ENCODE results near the gene TAB2. TPM values are rescaled to one million over a fixed set of nuclear protein-coding genes. Genes with fewer than 3 reads are reported as not detected.

The TAB2 gene
- total and polyA plus RNA-seq, 9 of the 15 experiments (the other 6 are each of a cell fraction or from before 2014, with no cell fraction given), result 9.1 to 38.3 (median 18.6) TPM

DNA sequence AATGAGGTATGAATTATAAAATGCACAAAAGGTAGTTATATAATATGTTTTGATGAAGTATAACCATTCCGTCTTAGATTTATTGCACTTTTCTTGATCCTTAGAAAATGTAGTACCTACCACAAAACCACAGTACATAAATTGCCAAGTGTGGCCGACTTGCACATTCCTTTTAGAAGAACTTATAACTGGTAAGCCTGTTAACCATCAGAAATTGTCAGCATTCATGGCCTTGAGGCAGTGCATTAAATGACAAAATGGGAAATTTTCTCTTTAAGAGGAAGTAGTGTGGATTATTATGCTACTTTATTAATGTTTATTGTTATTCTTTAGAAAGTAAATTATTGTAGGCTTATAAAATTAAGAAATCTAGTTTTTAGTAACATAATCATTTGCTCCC lies 29.6 kb downstream of the TAB2 start:
- Histone ChIP-seq H3K9me3 (replicated peaks; ENCODE audit: control insufficient read depth, insufficient read depth, low read depth, low read length) (no peaks in the 10 kb centered on the region), H3K36me3 (ENCODE audit: control insufficient read depth, insufficient read depth, low read length) (no peaks in the 10 kb centered on the region), H3K27me3 (ENCODE audit: control insufficient read depth in 2 of 2, insufficient read depth in 2 of 2, low read length in 2 of 2) (no peaks in the 10 kb centered on the region), H3K4me2 (ENCODE audit: insufficient read depth, low read length) (no peak overlapping the region), H3K27ac (ENCODE audit: extremely low read depth, low read depth, low read length) (no peak overlapping the region), H3K9ac (ENCODE audit: insufficient read depth in 1 of 2, low read depth in 2 of 2, low read length in 2 of 2) (no peak overlapping the region), H3K79me2 (ENCODE audit: control insufficient read depth, insufficient read depth, low read length) (peaks cover 34% of the 10 kb centered on the region), H2AFZ (ENCODE audit: low read depth, low read length) (no peak overlapping the region), H3K4me3 (no peak overlapping the region), H4K20me1 (replicated peaks; ENCODE audit: control insufficient read depth, insufficient read depth, low read length) (no peaks in the 10 kb centered on the region; the same call in 1 of the 2 replicates), H3K4me1 (replicated peaks in 1 of 2; ENCODE audit: control insufficient read depth in 2 of 2, insufficient read depth in 2 of 2, low read length in 2 of 2) (no peaks in the 10 kb centered on the region), H3K9me1 (ENCODE audit: control insufficient read depth, insufficient read depth, low read length) (no peaks in the 10 kb centered on the region)
- no TSS peak for BruUV-seq (replicated peaks)
- ChIA-PET CTCF (ENCODE audit: low intra/inter-chr PET ratio) (no interaction called here), POLR2A (interaction anchor here (1.1 to 1.5 kb wide), 2 partner anchors 12 to 30 kb away, joined by 3 to 4 read pairs; partner anchors contain the start of gene TAB2)
- WGBS (ENCODE audit: insufficient coverage, low coverage, missing lambda C conversion rate), result 83% methylated on average over 2 of the region's 2 CpGs
- ATAC-seq, result no peak
- no peak for FAIRE-seq
- in situ Hi-C loops (cut with MboI) (no loop called here), intact Hi-C loops (cut with micrococcal nuclease) (no loop called here)
- DNase-seq (ENCODE audit: extremely low read depth in 1 of 4, low spot score in 3 of 4), result no peak
- TF ChIP-seq PTTG1 (tag; IDR thresholded peaks at IDR 0.05; ENCODE audit: low read depth), result no peak
- TF ChIP-seq, protein P1, sequence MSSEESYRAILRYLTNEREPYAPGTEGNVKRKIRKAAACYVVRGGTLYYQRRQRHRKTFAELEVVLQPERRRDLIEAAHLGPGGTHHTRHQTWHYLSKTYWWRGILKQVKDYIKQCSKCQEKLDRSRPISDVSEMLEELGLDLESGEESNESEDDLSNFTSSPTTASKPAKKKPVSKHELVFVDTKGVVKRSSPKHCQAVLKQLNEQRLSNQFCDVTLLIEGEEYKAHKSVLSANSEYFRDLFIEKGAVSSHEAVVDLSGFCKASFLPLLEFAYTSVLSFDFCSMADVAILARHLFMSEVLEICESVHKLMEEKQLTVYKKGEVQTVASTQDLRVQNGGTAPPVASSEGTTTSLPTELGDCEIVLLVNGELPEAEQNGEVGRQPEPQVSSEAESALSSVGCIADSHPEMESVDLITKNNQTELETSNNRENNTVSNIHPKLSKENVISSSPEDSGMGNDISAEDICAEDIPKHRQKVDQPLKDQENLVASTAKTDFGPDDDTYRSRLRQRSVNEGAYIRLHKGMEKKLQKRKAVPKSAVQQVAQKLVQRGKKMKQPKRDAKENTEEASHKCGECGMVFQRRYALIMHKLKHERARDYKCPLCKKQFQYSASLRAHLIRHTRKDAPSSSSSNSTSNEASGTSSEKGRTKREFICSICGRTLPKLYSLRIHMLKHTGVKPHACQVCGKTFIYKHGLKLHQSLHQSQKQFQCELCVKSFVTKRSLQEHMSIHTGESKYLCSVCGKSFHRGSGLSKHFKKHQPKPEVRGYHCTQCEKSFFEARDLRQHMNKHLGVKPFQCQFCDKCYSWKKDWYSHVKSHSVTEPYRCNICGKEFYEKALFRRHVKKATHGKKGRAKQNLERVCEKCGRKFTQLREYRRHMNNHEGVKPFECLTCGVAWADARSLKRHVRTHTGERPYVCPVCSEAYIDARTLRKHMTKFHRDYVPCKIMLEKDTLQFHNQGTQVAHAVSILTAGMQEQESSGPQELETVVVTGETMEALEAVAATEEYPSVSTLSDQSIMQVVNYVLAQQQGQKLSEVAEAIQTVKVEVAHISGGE (CRISPR knock-in tag; IDR thresholded peaks at IDR 0.05), result no peak
- TF ChIP-seq CREM (IDR thresholded peaks at IDR 0.05; ENCODE audit: low read depth), result no peak
- TF ChIP-seq ZNF76 (CRISPR knock-in tag; IDR thresholded peaks at IDR 0.05; ENCODE audit: borderline replicate concordance), result no peak
- TF ChIP-seq NUFIP1 (IDR thresholded peaks at IDR 0.05; ENCODE audit: partially characterized antibody), result no peak
- TF ChIP-seq ATF4 (CRISPR knock-in tag; IDR thresholded peaks at IDR 0.05), result no peak
- no peak for TF ChIP-seq LEF1 (IDR thresholded peaks at IDR 0.05)
- no peak for TF ChIP-seq RBFOX2 (IDR thresholded peaks at IDR 0.05; ENCODE audit: low read depth, low read length)
- no peak for TF ChIP-seq DPF2 (IDR thresholded peaks at IDR 0.05)
- no peak for TF ChIP-seq DMBX1 (CRISPR knock-in tag; IDR thresholded peaks at IDR 0.05; ENCODE audit: borderline replicate concordance)
- TF ChIP-seq GABPA (tag; conservative IDR thresholded peaks at IDR 0.05; ENCODE audit: low read depth), result no peak
- no peak for TF ChIP-seq TBP (optimal IDR thresholded peaks at IDR 0.05; ENCODE audit: low read depth, low read length)
- no peak for TF ChIP-seq ZNF507 (tag; conservative IDR thresholded peaks at IDR 0.05)
- TF ChIP-seq, protein P2, sequence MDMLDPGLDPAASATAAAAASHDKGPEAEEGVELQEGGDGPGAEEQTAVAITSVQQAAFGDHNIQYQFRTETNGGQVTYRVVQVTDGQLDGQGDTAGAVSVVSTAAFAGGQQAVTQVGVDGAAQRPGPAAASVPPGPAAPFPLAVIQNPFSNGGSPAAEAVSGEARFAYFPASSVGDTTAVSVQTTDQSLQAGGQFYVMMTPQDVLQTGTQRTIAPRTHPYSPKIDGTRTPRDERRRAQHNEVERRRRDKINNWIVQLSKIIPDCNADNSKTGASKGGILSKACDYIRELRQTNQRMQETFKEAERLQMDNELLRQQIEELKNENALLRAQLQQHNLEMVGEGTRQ (CRISPR knock-in tag; IDR thresholded peaks at IDR 0.05), result no peak
- TF ChIP-seq NR1H2 (CRISPR knock-in tag; IDR thresholded peaks at IDR 0.05), result no peak
- no peak for TF ChIP-seq ZNF143 (CRISPR knock-in tag; IDR thresholded peaks at IDR 0.05)
